HG03097 (cell line): ENCODE data around the gene PSEN2.
"Not testable (repeated sequence)": the region's sequence is repeated elsewhere in the genome, so short reads cannot be mapped to it uniquely, and the experiment has no call there.

Source experiments
- ATAC-seq: cut with Tn5 transposase; IDR thresholded peaks from one replicate; pipeline ENCODE4 v1.9.1; 2021; ENCODE audit not compliant: unreplicated experiment, low FRiP score

PSEN2 gene

GRCh38 chr1:226908913-226909312 lies 38.5 kb downstream of the PSEN2 start:
- no peak for ATAC-seq

GRCh38 chr1:226912587-226913176 lies 42.3 kb downstream of the PSEN2 start:
- ATAC-seq: no peak

- ATAC-seq: peak; percentile 10
These were observed 45.2 kb downstream of the PSEN2 start for GRCh38 chr1:226915672-226915995.

GRCh38 chr1:226916497-226916896 lies 46.1 kb downstream of the PSEN2 start:
- ATAC-seq: no peak

GRCh38 chr1:226919587-226919986 lies 49.2 kb downstream of the PSEN2 start:
- ATAC-seq: no peak

GRCh38 chr1:226919995-226920394 lies 49.6 kb downstream of the PSEN2 start:
- no peak for ATAC-seq

GRCh38 chr1:226920446-226920894 lies 50.1 kb downstream of the PSEN2 start:
- no peak for ATAC-seq

GRCh38 chr1:226921504-226921903 lies 51.1 kb downstream of the PSEN2 start:
- ATAC-seq: no peak

GRCh38 chr1:226929260-226930111 lies 59.1 kb downstream of the PSEN2 start:
- ATAC-seq: not testable (repeated sequence)

GRCh38 chr1:226934483-226935237 lies 64.2 kb downstream of the PSEN2 start:
- ATAC-seq: no peak

- ATAC-seq: no peak
These were observed 67.7 kb downstream of the PSEN2 start for GRCh38 chr1:226937940-226938725.

- no peak for ATAC-seq
These were observed 68.6 kb downstream of the PSEN2 start for GRCh38 chr1:226938903-226939437.

- ATAC-seq: peak; percentile 34
These were observed 69.1 kb downstream of the PSEN2 start for GRCh38 chr1:226939438-226940028.

GRCh38 chr1:226940029-226940805 lies 69.8 kb downstream of the PSEN2 start, which contains the start of gene COQ8A:
COQ8A (plus strand) TSS chr1:226940294; CDS start chr1:226961386, 21,092 bp downstream.
- peak; percentile 95 for ATAC-seq

GRCh38 chr1:226940806-226941067 lies 70.3 kb downstream of the PSEN2 start:
- no peak for ATAC-seq

- ATAC-seq: no peak
These were observed 72.0 kb downstream of the PSEN2 start for GRCh38 chr1:226942392-226942791.

GRCh38 chr1:226943156-226943555 lies 72.7 kb downstream of the PSEN2 start:
- ATAC-seq: no peak

GRCh38 chr1:226943927-226944326 lies 73.5 kb downstream of the PSEN2 start:
- no peak for ATAC-seq

GRCh38 chr1:226945106-226945857 lies 74.9 kb downstream of the PSEN2 start:
- ATAC-seq: no peak
